Stimulated activated CD4-positive, alpha-beta T cell treated with anti-CD3 and anti-CD28 coated beads, Interleukin-4, amount 100 ng/mL, for 4 hours (primary cell): ENCODE measurements around the gene ICAM5.
"Not testable (repeated sequence)": the region's sequence is repeated elsewhere in the genome, so short reads cannot be mapped to it uniquely, and the experiment has no call there.

Experiments
- DNase-seq, 2 experiments: peaks; one replicate each; pipeline ENCODE4 v3.0.0-alpha.2; 2020

The ICAM5 gene

GRCh38 chr19:10289836-10290356, at the start of gene ICAM5:
Gene ICAM5, plus strand, starts transcription at chr19:10289952. Its CDS starts 92 bp downstream, at chr19:10290044.
- peak; percentile 54 to 78 for DNase-seq

- not testable (repeated sequence) for DNase-seq
These were observed 47.8 kb upstream of the ICAM5 start for GRCh38 chr19:10241826-10242449.

GRCh38 chr19:10243606-10244005, 46.1 kb upstream of the ICAM5 start:
- no peak for DNase-seq

- DNase-seq = no peak
These were observed 44.4 kb upstream of the ICAM5 start for GRCh38 chr19:10245189-10245939.

GRCh38 chr19:10246511-10246910, 43.2 kb upstream of the ICAM5 start:
- no peak for DNase-seq

- peak; percentile 88 to 98 for DNase-seq
These were observed 37.7 kb upstream of the ICAM5 start, which contains the start of gene MRPL4 for GRCh38 chr19:10251792-10252694. Gene MRPL4, plus strand, starts transcription at chr19:10252214. Its CDS starts 40 bp downstream, at chr19:10252254.

GRCh38 chr19:10252707-10253106, 37.0 kb upstream of the ICAM5 start:
- DNase-seq = no peak

- DNase-seq = no peak
These were observed 35.5 kb upstream of the ICAM5 start for GRCh38 chr19:10254244-10254643.

- no peak for DNase-seq
These were observed 34.4 kb upstream of the ICAM5 start for GRCh38 chr19:10255358-10255757.

- DNase-seq = no peak
These were observed 33.2 kb upstream of the ICAM5 start for GRCh38 chr19:10256551-10256950.

- no peak for DNase-seq
These were observed 32.7 kb upstream of the ICAM5 start for GRCh38 chr19:10256970-10257615.

GRCh38 chr19:10258080-10258710, 31.6 kb upstream of the ICAM5 start:
- DNase-seq = no peak

GRCh38 chr19:10259162-10259905, 30.4 kb upstream of the ICAM5 start:
- DNase-seq = peak; percentile 85 to 92

- DNase-seq = peak; percentile 55 to 67
These were observed 29.6 kb upstream of the ICAM5 start for GRCh38 chr19:10260141-10260584.

GRCh38 chr19:10262771-10263170, 27.0 kb upstream of the ICAM5 start:
- DNase-seq = no peak

- DNase-seq = no peak
These were observed 23.0 kb upstream of the ICAM5 start for GRCh38 chr19:10266706-10267105.

- no peak for DNase-seq
These were observed 21.7 kb upstream of the ICAM5 start for GRCh38 chr19:10268071-10268470.

- peak; percentile 80 to 88 for DNase-seq
These were observed 20.2 kb upstream of the ICAM5 start for GRCh38 chr19:10269333-10270179.

GRCh38 chr19:10270180-10270615, 19.6 kb upstream of the ICAM5 start:
- peak; percentile 52 to 57 for DNase-seq
